ENCODE results near the gene SPATA31D3.

The SPATA31D3 gene

DNA sequence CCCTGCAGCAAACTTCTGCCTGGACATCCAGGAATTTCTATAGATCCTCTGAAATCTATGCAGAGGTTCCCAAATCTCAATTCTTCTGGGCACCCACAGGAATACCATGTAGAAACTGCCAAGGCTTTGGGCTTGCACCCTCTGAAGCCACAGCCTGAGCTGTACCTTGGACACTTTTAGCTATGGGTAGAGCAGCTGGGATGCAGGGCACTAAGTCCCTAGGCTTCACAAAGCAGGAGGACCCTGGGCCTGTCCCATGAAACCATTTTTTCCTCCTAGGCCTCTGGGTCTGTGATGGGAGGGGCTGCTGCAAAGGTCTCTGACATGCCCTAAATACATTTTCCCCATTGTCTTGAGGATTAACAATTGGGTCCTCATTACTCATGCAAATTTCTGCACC, 12.3 kb downstream of the SPATA31D3 start:
- Histone ChIP-seq H3K14ac (ENCODE audit: low read length) (no peak overlapping the region), H3K27ac (replicated peaks; ENCODE audit: low read length) (no peak overlapping the region), H3K4me2 (ENCODE audit: insufficient read depth, low read length, poor library complexity, severe bottlenecking) (no peak overlapping the region), H2BK5ac (ENCODE audit: low read length) (no peak overlapping the region), H2BK120ac (ENCODE audit: low read depth, low read length) (no peak overlapping the region), H3K4me3 (ENCODE audit: low read length in 2 of 2) (no peak overlapping the region), H3K27me3 (ENCODE audit: control insufficient read depth in 3 of 3, insufficient read depth in 3 of 3, low read depth in 1 of 3, low read length in 3 of 3) (no peaks in the 10 kb centered on the region), H4K8ac (ENCODE audit: low read depth, low read length) (no peak overlapping the region), H3K23ac (ENCODE audit: low read depth, low read length, poor library complexity) (no peak overlapping the region), H2BK15ac (ENCODE audit: low read length) (no peak overlapping the region), H2AK5ac (ENCODE audit: low read depth, low read length) (no peak overlapping the region), H3K9me3 (replicated peaks in 1 of 2; ENCODE audit: control insufficient read depth in 2 of 2, insufficient read depth in 1 of 2, low read depth in 1 of 2, low read length in 2 of 2) (peaks cover 0 to 3% of the 10 kb centered on the region in 2 donors), H3K4ac (ENCODE audit: low read length) (no peak overlapping the region), H4K91ac (ENCODE audit: low read depth, low read length, poor library complexity) (no peak overlapping the region), H2AFZ (ENCODE audit: low read length) (no peak overlapping the region), H3K36me3 (replicated peaks in 1 of 2; ENCODE audit: control insufficient read depth in 2 of 2, insufficient read depth in 2 of 2, low read length in 2 of 2) (no peaks in the 10 kb centered on the region), H2BK12ac (ENCODE audit: low read length) (no peak overlapping the region), H3K9ac (ENCODE audit: low read depth, low read length, poor library complexity) (no peak overlapping the region), H3K79me1 (ENCODE audit: low read depth, low read length) (no peaks in the 10 kb centered on the region), H3K4me1 (ENCODE audit: control insufficient read depth in 2 of 2, insufficient read depth in 1 of 2, low read depth in 1 of 2, low read length in 2 of 2) (no peaks in the 10 kb centered on the region), H3K18ac (ENCODE audit: low read length) (no peak overlapping the region)
- no peak for DNase-seq (ENCODE audit: low spot score)

DNA sequence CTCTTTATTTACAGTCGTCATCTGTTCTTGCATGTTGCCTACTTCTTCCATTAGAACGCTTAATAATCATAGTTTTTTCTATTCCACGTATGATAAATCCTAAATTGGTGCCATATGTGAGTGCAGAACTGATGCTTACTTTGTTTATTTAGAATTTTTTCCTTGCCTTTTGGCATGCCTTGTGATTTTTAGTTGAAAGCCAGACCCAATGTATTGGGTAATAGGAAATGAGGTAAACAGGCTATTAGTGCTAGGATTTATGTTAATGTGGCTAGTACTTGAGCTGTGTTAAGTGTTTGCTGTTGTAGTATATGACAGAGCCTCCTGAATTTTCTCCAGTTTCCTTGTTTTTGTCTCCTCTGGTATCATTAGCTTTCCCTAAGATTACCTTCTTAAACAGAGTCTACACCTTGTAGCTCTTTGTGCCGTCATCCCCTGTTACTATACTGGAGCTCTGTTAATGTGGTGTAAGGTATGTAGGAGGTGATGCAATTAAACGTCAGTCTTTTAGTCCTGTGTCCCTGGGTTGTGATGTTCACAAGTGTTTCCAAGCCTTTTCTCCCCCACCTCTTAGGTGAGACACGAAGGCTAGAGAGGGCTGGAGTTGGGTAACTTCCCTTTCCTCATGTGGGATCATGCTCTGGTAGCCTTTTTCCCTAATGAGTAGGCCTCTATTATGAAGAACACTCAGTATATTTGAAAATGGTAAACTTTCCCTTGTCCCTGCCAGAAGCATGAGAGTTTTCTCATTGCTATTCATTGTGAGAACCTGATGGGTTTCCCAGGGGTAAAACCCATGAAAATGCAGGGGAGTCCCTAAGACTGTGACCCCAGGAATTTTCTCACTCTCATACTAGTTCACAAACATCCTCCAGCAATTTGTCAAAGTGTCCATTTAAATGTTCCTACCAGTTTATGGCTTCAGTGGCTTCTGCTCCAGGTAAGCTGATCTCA, 21.2 kb downstream of the SPATA31D3 start:
- no peak overlapping the region for H3K4me3 ChIP-seq (ENCODE audit: low read length in 2 of 2)
- no peak overlapping the region for H3K4me2 ChIP-seq (ENCODE audit: insufficient read depth, low read length, poor library complexity, severe bottlenecking)
- no peak for DNase-seq (ENCODE audit: low spot score)
- H3K36me3 ChIP-seq (replicated peaks in 1 of 2; ENCODE audit: control insufficient read depth in 2 of 2, insufficient read depth in 2 of 2, low read length in 2 of 2): no peaks in the 10 kb centered on the region
- no peaks in the 10 kb centered on the region for H3K27me3 ChIP-seq (ENCODE audit: control insufficient read depth in 3 of 3, insufficient read depth in 3 of 3, low read depth in 1 of 3, low read length in 3 of 3)
- no peak overlapping the region for H2BK120ac ChIP-seq (ENCODE audit: low read depth, low read length)
- no peak overlapping the region for H4K91ac ChIP-seq (ENCODE audit: low read depth, low read length, poor library complexity)
- H3K79me1 ChIP-seq (ENCODE audit: low read depth, low read length): no peaks in the 10 kb centered on the region
- no peak overlapping the region for H4K8ac ChIP-seq (ENCODE audit: low read depth, low read length)
- H3K9ac ChIP-seq (ENCODE audit: low read depth, low read length, poor library complexity): no peak overlapping the region
- no CpG with 5 or more reads among the region's 6 CpGs for WGBS, 2 donors (ENCODE audit: extremely low coverage in 2 of 2, insufficient read length in 2 of 2, insufficient replicate concordance in 1 of 2)
- H2BK12ac ChIP-seq (ENCODE audit: low read length): no peak overlapping the region
- H3K14ac ChIP-seq (ENCODE audit: low read length): no peak overlapping the region
- no peak overlapping the region for H2BK15ac ChIP-seq (ENCODE audit: low read length)
- no peaks in the 10 kb centered on the region for H3K9me3 ChIP-seq (replicated peaks in 1 of 2; ENCODE audit: control insufficient read depth in 2 of 2, insufficient read depth in 1 of 2, low read depth in 1 of 2, low read length in 2 of 2)
- H3K27ac ChIP-seq (replicated peaks; ENCODE audit: low read length): no peak overlapping the region
- no peak overlapping the region for H2AFZ ChIP-seq (ENCODE audit: low read length)
- no peak overlapping the region for H2BK5ac ChIP-seq (ENCODE audit: low read length)
- no peaks in the 10 kb centered on the region for H3K4me1 ChIP-seq (ENCODE audit: control insufficient read depth in 2 of 2, insufficient read depth in 1 of 2, low read depth in 1 of 2, low read length in 2 of 2)
- no peak overlapping the region for H3K18ac ChIP-seq (ENCODE audit: low read length)
- H2AK5ac ChIP-seq (ENCODE audit: low read depth, low read length): no peak overlapping the region
- no peak overlapping the region for H3K23ac ChIP-seq (ENCODE audit: low read depth, low read length, poor library complexity)
- H3K4ac ChIP-seq (ENCODE audit: low read length): no peak overlapping the region

GRCh38 chr9:81968026-81968425, 24.7 kb downstream of the SPATA31D3 start:
- no peak overlapping the region for H4K91ac ChIP-seq (ENCODE audit: low read depth, low read length, poor library complexity)
- no peaks in the 10 kb centered on the region for H3K9me3 ChIP-seq (replicated peaks in 1 of 2; ENCODE audit: control insufficient read depth in 2 of 2, insufficient read depth in 1 of 2, low read depth in 1 of 2, low read length in 2 of 2)
- no peak overlapping the region for H4K8ac ChIP-seq (ENCODE audit: low read depth, low read length)
- no peak overlapping the region for H3K4me2 ChIP-seq (ENCODE audit: insufficient read depth, low read length, poor library complexity, severe bottlenecking)
- no peaks in the 10 kb centered on the region for H3K27me3 ChIP-seq (ENCODE audit: control insufficient read depth in 3 of 3, insufficient read depth in 3 of 3, low read depth in 1 of 3, low read length in 3 of 3)
- no peak overlapping the region for H2AFZ ChIP-seq (ENCODE audit: low read length)
- H2BK12ac ChIP-seq (ENCODE audit: low read length): no peak overlapping the region
- no peak overlapping the region for H3K18ac ChIP-seq (ENCODE audit: low read length)
- no CpG with 5 or more reads among the region's 3 CpGs for WGBS, 2 donors (ENCODE audit: extremely low coverage in 2 of 2, insufficient read length in 2 of 2, insufficient replicate concordance in 1 of 2)
- H3K27ac ChIP-seq (replicated peaks; ENCODE audit: low read length): no peak overlapping the region
- no peak overlapping the region for H2AK5ac ChIP-seq (ENCODE audit: low read depth, low read length)
- no peak for DNase-seq (ENCODE audit: low spot score)
- no peak overlapping the region for H2BK5ac ChIP-seq (ENCODE audit: low read length)
- H3K14ac ChIP-seq (ENCODE audit: low read length): no peak overlapping the region
- H2BK120ac ChIP-seq (ENCODE audit: low read depth, low read length): no peak overlapping the region
- no peak overlapping the region for H3K23ac ChIP-seq (ENCODE audit: low read depth, low read length, poor library complexity)
- no peak overlapping the region for H3K4ac ChIP-seq (ENCODE audit: low read length)
- no peak overlapping the region for H2BK15ac ChIP-seq (ENCODE audit: low read length)
- no peaks in the 10 kb centered on the region for H3K79me1 ChIP-seq (ENCODE audit: low read depth, low read length)
- H3K4me1 ChIP-seq (ENCODE audit: control insufficient read depth in 2 of 2, insufficient read depth in 1 of 2, low read depth in 1 of 2, low read length in 2 of 2): no peaks in the 10 kb centered on the region
- H3K9ac ChIP-seq (ENCODE audit: low read depth, low read length, poor library complexity): no peak overlapping the region
- no peak overlapping the region for H3K4me3 ChIP-seq (ENCODE audit: low read length in 2 of 2)
- no peaks in the 10 kb centered on the region for H3K36me3 ChIP-seq (replicated peaks in 1 of 2; ENCODE audit: control insufficient read depth in 2 of 2, insufficient read depth in 2 of 2, low read length in 2 of 2)

GRCh38 chr9:81969971-81970370, 26.7 kb downstream of the SPATA31D3 start:
- H2AK5ac ChIP-seq (ENCODE audit: low read depth, low read length): no peak overlapping the region
- no peak overlapping the region for H3K4me3 ChIP-seq (ENCODE audit: low read length in 2 of 2)
- no peak overlapping the region for H3K14ac ChIP-seq (ENCODE audit: low read length)
- H3K9ac ChIP-seq (ENCODE audit: low read depth, low read length, poor library complexity): no peak overlapping the region
- H3K9me3 ChIP-seq (replicated peaks in 1 of 2; ENCODE audit: control insufficient read depth in 2 of 2, insufficient read depth in 1 of 2, low read depth in 1 of 2, low read length in 2 of 2): no peaks in the 10 kb centered on the region
- no peak overlapping the region for H3K18ac ChIP-seq (ENCODE audit: low read length)
- H3K27ac ChIP-seq (replicated peaks; ENCODE audit: low read length): no peak overlapping the region
- no peak overlapping the region for H3K4ac ChIP-seq (ENCODE audit: low read length)
- H3K79me1 ChIP-seq (ENCODE audit: low read depth, low read length): no peaks in the 10 kb centered on the region
- no peaks in the 10 kb centered on the region for H3K4me1 ChIP-seq (ENCODE audit: control insufficient read depth in 2 of 2, insufficient read depth in 1 of 2, low read depth in 1 of 2, low read length in 2 of 2)
- no peaks in the 10 kb centered on the region for H3K27me3 ChIP-seq (ENCODE audit: control insufficient read depth in 3 of 3, insufficient read depth in 3 of 3, low read depth in 1 of 3, low read length in 3 of 3)
- no peak overlapping the region for H2AFZ ChIP-seq (ENCODE audit: low read length)
- H3K23ac ChIP-seq (ENCODE audit: low read depth, low read length, poor library complexity): no peak overlapping the region
- H3K4me2 ChIP-seq (ENCODE audit: insufficient read depth, low read length, poor library complexity, severe bottlenecking): no peak overlapping the region
- no peaks in the 10 kb centered on the region for H3K36me3 ChIP-seq (replicated peaks in 1 of 2; ENCODE audit: control insufficient read depth in 2 of 2, insufficient read depth in 2 of 2, low read length in 2 of 2)
- no peak overlapping the region for H2BK120ac ChIP-seq (ENCODE audit: low read depth, low read length)
- H4K91ac ChIP-seq (ENCODE audit: low read depth, low read length, poor library complexity): no peak overlapping the region
- no peak overlapping the region for H2BK12ac ChIP-seq (ENCODE audit: low read length)
- H2BK15ac ChIP-seq (ENCODE audit: low read length): no peak overlapping the region
- no peak for DNase-seq (ENCODE audit: low spot score)
- no peak overlapping the region for H2BK5ac ChIP-seq (ENCODE audit: low read length)
- H4K8ac ChIP-seq (ENCODE audit: low read depth, low read length): no peak overlapping the region

All from neuronal stem cell (in vitro differentiated cells).